SK-N-SH (cell line): ENCODE results near the gene ACAP2.

Source experiments
- CTCF ChIP-seq: fragments of 200-600 bp; sonication (generic); IDR thresholded peaks from 2 replicates; pipeline ENCODE4 v1.6.1; 2017; ENCODE audit warnings: antibody characterized with exemption, mild to moderate bottlenecking, moderate library complexity
- ELF1 ChIP-seq: IDR thresholded peaks from 2 replicates; pipeline ENCODE4 v1.4.0; 2012
- EP300 ChIP-seq, 2 experiments: IDR thresholded peaks; 2 replicates each; pipeline versions ENCODE4 v1.4.0 to v1.6.1; 2012; ENCODE audit warnings: borderline replicate concordance in 1 of 2, low read depth in 1 of 2, low read length in 1 of 2
- EZH2phosphoT487 ChIP-seq: fragments of 200-600 bp; sonication (generic); IDR thresholded peaks from 2 replicates; pipeline ENCODE4 v1.6.1; 2017; ENCODE audit warnings: low read depth, mixed run types, mild to moderate bottlenecking, antibody characterized with exemption, moderate library complexity, borderline replicate concordance
- FOXM1 ChIP-seq: IDR thresholded peaks from 2 replicates; pipeline ENCODE4 v1.4.0; 2012; ENCODE audit warnings: low read depth, mild to moderate bottlenecking
- MAX ChIP-seq: IDR thresholded peaks from 2 replicates; pipeline ENCODE4 v1.4.0; 2012; ENCODE audit warnings: low read depth
- MXI1 ChIP-seq: IDR thresholded peaks from 2 replicates; pipeline ENCODE4 v1.6.1; 2012; ENCODE audit warnings: mild to moderate bottlenecking, low read depth, low read length, improper control_type of control experiment
- POLR2AphosphoS5 ChIP-seq: IDR thresholded peaks from 2 replicates; pipeline ENCODE4 v1.6.1; 2012; ENCODE audit warnings: low read depth, low read length
- RAD21 ChIP-seq: IDR thresholded peaks from 2 replicates; pipeline ENCODE4 v1.6.1; 2012; ENCODE audit warnings: mild to moderate bottlenecking, low read length
- REST ChIP-seq: IDR thresholded peaks from 2 replicates; pipeline ENCODE4 v1.6.1; 2012; ENCODE audit warnings: mild to moderate bottlenecking, low read depth, low read length, moderate library complexity
- RFX5 ChIP-seq: IDR thresholded peaks from 2 replicates; pipeline ENCODE4 v1.6.1; 2012; ENCODE audit warnings: mild to moderate bottlenecking, improper control_type of control experiment, low read length
- SIN3A ChIP-seq: IDR thresholded peaks from 2 replicates; pipeline ENCODE4 v1.6.1; 2012; ENCODE audit warnings: low read depth, mild to moderate bottlenecking, low read length, moderate library complexity, borderline replicate concordance
- YY1 ChIP-seq: IDR thresholded peaks from 2 replicates; pipeline ENCODE4 v1.4.0; 2012; ENCODE audit warnings: low read depth, mild to moderate bottlenecking

GRCh38 chr3:195385526-195385925 is 57.3 kb downstream of the ACAP2 start:
- TF ChIP-seq REST (no peak), MXI1 (no peak), CTCF (no peak), SIN3A (no peak), POLR2AphosphoS5 (no peak), EZH2phosphoT487 (no peak), ELF1 (no peak), MAX (no peak), FOXM1 (no peak), EP300 (IDR thresholded peaks at IDR 0.05; ENCODE audit: borderline replicate concordance in 1 of 2, low read depth in 1 of 2, low read length in 1 of 2) (no peak), RAD21 (no peak), YY1 (no peak), RFX5 (no peak)
